Breast epithelium (tissue), 3 donors: ENCODE data around the gene RASGRF2.

Source experiments
- CTCF ChIP-seq, 3 donors: fragments of 450-650 bp; IDR thresholded peaks; one replicate each; pipeline ENCODE4 v1.5.1; 2016 to 2017; ENCODE audit warnings: antibody characterized with exemption in 3 of 3, mild to moderate bottlenecking in 3 of 3, moderate library complexity in 3 of 3
- POLR2A ChIP-seq: fragments of 450-650 bp; IDR thresholded peaks from one replicate; pipeline ENCODE4 v1.6.1; 2016; ENCODE audit warnings: antibody characterized with exemption, mild to moderate bottlenecking, moderate library complexity
- POLR2AphosphoS5 ChIP-seq, 3 donors: sonication (generic); formaldehyde crosslinking; IDR thresholded peaks; one replicate each; pipeline ENCODE4 v1.6.1; 2017; ENCODE audit warnings: antibody characterized with exemption in 3 of 3

- TF ChIP-seq CTCF (IDR thresholded peaks at IDR 0.05): no peak
- TF ChIP-seq POLR2A: no peak
- no peak for TF ChIP-seq POLR2AphosphoS5 (IDR thresholded peaks at IDR 0.05)
These were observed 243.6 kb downstream of the RASGRF2 start for GRCh38 chr5:81203729-81204128.
